HG03135 (cell line): ENCODE data around the gene WWC2.
"Not testable (repeated sequence)": the region's sequence is repeated elsewhere in the genome, so short reads cannot be mapped to it uniquely, and the experiment has no call there.

Experiments
- ATAC-seq: cut with Tn5 transposase; IDR thresholded peaks from one replicate; pipeline ENCODE4 v1.9.1; 2021; ENCODE audit warnings: mild to moderate bottlenecking, moderate library complexity; ENCODE audit not compliant: unreplicated experiment

Gene WWC2

DNA sequence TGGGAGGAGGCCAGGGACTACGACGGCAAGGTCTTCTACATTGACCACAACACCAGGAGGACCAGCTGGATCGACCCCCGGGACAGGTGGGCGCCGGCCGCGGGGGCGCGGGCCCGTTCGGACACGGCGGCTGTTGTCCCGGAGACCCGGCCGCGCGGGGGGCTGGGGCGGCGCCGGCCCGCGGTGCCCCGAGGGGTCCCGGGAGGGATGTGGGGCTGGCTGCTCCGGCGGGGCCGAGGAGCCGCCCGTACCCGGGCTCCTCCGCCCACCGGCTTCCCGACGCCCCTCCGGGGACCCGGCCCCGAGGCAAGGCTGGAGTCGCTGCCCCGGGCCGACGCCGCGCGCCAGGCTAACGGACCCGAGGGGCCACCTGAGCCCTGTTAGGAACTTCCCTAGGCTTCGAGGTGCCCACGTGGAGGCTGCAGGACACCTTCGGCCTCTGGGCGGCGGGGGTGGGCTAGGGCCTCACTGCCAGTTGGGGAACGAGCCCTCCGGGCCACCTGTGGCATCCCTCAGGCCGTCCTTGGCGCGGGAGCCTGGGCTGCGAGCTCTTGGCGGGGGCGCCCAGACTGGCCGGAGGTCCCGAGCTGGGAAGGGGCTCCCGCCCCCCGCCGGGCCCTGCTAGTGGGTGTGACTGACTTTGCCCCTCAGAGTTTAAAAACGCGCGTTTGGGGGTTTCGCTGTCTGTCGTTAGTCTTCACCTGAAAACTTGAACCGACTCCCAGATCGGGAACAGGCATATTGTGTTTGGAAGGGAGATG lies 660 bp downstream of the WWC2 start:
- ATAC-seq: peak; percentile 10

DNA sequence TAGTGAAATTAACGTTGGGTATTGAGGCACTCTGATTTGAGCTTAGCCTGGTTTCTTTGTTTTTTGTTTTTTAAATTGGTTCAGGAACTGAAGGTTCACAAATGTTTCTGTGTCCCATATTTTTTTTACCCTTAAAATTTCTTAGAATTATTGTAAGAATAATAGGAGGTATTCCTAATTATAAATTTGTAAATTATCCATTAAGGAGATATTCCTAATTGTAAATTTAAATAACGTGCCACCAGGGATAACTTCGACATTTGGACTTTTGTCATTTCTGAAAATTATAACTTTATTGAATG lies 1.2 kb downstream of the WWC2 start:
- ATAC-seq: no peak

DNA sequence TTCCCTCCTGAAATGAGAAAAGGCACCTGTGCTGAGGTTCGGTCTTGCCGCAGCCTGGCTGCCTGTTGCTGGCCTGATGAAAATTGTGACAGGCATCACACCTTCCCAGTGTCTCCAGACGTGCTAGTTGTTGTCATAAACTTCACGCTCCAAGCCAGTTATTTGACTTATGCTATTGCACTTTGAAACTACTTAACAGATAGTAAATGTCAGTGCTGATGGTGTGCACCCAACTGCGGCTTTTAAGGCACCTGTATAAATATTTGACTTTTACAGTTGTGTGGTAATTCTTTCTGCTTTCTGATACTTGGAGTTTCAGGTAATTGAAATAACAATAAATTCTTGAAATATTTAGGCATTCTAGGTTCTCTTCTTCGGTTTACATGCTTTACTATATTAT lies 1.8 kb downstream of the WWC2 start:
- no peak for ATAC-seq

DNA sequence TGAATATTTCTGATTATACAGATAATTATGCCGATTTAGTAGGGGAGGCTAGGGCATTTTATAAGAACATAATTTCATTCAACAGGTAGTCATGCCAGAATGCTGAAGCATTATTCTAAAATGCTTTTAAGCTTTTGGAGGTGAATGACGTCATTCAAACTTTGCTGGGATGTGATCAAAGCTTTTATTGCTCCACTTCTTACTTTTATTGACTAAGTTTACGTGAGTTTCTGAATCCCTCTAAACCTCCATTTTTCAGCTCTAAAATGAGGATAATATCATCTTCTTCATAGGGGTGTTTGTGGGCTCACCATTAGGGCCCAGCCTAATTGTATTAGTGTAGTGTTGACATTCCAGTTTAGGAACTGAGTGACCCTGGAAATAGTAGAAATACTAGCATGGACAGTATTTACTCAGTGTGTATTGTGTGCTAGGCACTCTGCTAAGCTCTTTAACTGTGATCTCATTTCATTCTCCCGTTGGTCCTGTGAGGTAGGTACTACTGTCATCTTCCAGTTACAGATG lies 3.0 kb downstream of the WWC2 start:
- ATAC-seq: no peak

DNA sequence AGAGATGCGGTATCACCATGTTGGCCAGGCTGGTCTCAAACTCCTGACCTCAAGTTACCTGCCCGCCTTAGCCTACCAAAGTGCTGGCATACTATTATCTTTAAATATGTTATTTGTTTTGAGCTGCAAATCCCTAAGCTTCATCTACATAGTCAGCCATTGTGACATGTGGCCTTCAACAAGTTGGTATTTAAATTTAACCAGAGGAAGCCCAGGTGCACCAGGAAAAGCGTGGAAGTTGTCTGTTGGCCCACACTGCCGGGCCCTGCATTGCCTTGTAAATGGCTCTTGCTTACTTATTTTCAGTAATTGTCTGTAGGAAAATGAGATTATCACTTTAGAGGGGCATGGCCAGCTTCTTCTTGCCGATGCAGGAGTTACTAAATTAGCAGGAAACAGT lies 6.0 kb downstream of the WWC2 start:
- ATAC-seq: no peak

DNA sequence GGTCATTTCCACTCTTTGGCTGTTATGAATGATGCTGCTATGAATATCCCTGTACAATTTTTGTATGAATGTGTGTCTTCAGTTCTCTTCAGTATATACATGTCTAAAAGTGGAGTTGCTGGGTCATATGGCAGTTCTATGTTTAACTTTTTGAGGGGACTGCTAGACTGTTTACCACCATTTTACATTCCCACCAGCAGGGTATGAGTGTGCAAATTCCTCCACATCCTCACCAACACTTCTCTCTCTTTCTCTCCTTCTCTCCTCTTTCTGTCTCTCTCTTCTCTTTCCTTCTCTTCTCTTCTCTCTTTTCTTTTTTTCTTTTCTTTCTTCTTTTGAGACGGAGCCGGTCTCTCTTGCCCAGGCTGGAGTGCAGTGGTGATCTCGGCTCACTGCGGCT lies 7.8 kb downstream of the WWC2 start:
- ATAC-seq: no peak

DNA sequence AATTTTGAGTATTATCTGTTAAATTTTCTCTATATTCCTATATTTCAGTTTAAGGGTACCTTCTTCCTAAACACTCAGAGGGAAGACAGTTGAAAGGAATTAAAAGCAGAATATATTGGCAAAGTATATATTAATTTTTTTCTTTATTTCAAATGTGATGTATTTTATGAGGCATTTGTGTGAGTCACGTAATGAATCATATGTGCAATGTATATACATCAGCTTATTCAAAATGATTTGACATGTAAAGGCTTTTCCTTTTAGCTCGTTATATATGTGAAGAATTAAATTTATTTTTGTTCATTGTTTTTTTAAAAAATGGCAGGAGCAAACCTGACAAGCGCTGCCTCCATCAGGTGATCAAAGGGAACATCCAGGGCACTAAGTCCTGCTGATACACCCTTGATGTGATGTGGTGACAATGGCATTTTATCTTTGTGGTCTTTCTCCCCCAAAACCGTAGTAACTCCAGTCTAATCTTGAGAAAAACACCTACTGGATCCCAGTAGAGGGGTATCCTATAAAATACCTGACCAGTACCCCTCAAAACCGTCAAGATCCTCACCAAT lies 8.9 kb downstream of the WWC2 start:
- no peak for ATAC-seq

DNA sequence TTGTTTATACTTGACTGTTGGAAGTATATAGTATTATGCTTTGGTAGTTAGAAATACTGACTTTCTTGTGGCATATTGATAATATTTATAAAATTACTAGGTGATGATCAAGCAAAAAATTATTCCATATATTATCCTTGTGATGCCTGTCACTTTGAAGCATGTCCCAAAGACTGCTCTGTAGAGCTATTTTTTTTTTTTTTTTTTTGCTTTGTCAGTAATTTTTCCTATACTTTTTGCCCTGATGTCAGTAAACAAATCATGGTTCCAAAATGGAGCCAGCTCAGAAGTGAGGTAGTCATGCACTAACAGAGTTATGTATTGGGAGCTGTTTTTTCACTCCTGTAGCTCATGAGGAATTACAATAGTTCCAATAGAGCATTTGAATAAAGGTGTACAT lies 11.2 kb downstream of the WWC2 start:
- ATAC-seq: no peak

DNA sequence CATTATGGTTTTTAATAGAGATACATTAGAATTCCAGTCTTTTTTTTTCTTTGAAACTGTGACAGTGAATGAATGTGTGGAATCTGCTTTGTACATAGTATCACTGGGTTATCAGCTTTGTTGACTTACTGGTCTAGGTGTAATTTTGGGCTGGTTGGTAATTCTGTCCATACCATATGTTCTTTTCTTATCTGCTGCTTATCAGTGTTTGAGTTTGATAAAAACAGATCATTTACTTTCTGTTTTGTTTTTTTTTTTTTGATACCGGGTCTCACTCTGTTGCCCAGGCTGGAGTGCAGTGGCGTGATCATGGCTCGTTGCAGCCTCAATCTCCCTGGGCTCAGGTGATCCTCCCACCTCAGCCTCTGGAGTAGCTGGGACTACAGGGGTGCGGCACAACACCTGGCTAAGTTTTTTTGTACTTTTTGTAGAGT lies 12.4 kb downstream of the WWC2 start:
- no peak for ATAC-seq

DNA sequence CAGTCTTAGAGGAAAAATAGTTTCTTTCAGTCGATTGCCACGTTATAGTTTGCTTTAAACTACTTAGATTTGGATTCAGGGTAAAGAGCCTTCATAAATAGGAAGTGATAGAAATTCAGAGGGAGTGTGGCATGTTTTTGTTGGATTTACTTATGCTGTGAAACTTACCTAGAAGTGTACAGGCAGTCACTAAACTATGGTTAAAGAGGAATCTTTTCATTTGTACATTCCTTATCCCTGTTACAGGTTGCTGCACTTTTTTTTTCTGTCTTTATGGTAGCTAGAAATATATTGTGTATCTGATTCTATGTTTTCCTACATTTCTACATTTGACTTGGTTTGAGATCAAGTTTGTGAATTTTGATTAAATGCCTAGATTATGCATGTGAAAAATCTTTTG lies 19.1 kb downstream of the WWC2 start:
- ATAC-seq: no peak

DNA sequence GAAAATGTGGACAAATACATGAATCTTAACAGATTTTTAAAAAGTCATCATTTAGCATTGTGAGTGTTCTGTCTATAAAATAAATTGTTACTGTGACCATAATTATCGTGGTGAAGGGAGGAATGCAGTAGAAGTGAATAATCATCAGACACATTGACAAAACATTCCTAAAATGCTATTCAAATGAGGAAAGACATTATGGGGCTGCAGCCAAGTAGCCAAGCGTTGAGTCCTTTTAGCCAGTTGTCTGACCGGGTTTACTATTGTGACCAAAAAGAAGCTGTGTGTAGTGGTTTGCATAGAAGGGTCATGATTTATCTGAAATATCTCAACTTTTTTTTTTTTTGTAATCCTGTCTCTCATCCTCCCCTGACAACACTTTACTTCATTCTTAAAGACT lies 19.5 kb downstream of the WWC2 start:
- no peak for ATAC-seq

DNA sequence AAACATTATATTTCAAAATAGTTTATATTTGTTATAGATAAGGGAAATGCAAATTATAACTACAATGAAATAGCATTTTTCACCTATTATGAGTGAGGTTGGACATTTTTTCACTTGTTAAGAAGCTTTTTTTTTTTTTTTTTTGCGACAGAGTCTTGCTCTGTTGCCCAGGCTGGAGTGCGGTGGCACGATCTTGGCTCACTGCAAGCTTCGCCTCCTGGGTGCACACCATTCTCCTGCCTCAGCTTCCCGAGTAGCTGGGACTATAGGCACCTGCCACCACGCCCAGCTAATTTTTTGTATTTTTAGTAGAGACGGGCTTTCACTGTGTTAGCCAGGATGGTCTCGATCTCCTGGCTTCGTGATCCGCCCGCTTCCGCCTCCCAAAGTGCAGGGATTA lies 22.6 kb downstream of the WWC2 start:
- not testable (repeated sequence) for ATAC-seq

DNA sequence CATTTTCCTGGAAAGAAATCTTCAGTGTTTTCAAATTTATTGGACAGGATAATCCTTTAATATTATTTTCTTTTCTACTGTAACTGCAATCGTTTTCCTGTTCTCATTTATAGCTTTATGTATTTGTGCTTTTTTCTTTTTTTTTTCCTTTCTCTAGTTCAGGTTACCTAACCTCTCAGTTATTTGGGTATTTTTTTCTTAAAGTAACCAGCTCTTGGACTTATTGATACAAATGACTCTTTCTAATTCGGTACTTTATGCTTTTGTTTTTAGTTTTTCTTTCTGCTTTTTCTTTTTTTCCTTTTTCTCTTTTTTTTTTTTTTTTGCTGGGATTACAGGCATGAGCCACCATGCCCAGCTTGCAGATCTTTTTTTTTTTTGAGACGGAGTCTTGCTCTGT lies 25.2 kb downstream of the WWC2 start:
- no peak for ATAC-seq

DNA sequence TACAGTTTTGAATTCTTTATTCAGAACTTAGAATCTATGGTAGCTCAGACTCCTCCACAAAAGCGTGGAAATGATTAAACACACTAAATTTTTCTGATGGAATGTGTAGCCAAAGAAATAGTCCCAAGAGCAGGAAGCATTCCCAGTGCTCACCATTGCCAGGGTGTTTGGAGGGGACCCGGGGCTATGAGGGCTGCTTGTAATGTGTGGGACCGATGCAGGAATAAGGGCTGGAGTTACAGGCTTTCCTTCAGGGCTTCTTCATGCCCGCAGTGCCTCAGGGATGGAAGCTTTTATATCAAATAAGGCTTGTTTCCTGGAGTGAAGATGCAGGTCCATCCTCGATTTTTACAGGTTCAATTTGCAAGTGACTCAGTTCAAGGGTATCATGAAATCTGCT lies 25.8 kb downstream of the WWC2 start:
- ATAC-seq: no peak

DNA sequence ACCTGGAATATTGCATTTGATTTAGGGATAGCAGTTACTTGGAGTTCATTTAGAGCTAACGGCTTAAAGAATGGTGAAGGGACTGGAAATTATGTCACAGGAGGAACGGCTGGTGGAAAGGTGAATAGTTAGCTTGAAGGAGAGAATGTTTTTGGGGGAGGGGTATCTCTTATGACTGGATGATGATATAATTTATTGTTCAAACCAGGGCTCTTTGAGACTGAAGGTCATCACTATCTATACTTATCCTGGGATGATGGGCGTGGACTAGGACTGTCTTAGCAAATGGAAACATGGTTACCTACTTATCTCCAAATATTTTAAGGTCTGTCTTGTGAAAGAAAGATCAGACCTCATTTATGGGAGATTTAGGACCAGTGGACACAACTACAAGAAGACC lies 30.1 kb downstream of the WWC2 start:
- no peak for ATAC-seq

DNA sequence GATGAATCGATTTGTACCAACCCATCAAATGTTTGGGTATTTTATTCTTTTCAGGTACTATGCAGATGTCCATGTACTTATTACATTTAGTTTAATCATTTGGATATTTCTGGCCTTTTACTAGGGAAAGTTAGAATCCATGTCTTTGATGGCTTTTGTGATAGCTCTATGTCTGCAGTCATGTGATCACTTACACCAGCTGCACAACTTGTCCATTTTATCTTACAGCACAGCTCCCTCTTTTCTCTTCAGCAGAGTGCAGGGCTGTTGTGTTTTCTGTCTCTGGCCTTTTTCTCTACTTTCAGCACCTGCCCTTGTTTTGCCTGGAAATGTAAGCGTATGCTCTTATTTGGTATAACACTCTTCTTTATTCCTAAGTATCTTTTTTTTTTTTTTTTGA lies 30.6 kb downstream of the WWC2 start:
- ATAC-seq: no peak

DNA sequence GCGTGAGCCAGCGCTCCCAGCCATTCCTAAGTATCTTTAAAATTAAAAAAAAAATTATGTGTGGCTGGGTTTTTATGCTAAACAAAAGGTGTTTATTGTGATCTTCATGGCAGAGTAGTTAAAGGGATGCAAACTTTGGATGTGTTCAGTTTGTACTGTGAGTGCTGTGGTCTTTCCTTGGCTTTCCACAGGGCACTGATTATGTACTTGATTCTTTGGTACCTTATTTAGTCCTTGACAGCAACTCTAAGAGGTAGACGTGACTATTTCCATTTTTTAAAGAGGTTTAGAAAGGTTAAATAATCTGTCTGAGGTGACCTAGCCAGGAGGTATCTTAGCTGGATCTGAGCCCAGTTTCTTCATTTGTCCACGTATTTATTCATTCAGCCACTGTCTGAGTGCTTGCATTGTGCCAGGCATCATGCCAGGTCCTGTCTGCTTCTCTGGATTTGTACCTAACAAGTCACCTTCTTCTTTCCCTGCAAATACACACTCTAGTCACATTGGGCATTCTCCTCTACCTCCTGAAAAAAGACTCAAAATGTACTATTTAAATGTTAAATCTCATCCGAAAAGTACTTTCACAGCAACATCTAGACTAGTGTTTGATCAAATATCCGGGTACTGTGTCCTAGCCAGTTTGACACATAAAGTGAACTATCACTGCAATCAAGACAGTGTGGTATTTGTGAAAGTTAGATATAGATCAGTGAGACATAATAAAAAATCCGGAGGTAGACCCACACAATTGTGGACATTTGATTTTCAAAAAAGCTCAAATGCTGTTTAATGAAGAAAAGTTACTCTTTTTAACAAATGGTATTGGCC lies 31.5 kb downstream of the WWC2 start:
- no peak for ATAC-seq

DNA sequence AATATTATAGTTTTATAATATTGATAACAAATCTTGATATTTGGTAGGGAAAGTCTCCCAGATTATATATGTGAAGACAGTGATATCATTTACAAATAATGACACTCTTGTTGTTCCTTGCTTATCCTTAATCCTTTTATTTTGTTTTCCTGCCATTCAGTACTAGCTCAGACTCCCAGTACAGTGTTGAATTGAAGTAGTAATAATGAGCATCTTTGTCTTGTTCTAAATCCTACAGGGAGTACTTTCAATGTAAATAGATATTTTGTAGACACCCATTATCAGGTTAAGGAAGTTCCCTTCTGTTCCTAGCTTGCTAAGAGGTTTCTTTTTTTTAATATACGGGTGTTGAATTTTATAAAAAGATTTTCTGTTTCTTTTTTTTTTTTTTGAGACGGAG lies 33.0 kb downstream of the WWC2 start:
- no peak for ATAC-seq

DNA sequence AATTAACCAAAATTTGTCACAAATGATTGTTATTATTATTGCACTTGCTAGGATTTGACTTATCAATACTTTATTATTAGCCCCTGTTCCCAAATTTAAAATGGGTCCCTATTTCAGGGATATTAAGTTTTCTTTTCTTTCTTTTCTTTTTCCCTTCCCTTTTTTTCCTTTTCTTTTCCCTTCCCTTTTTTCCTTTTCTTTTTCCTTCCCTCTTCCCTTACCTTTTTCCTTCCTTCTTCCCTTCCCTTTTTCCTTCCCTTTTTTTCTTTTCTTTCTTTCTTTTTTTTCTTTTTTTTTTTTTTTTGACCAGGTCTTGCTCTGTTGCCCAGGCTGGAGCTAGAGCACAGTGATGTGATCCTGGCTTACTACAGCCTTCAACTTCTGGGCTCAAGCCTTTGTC lies 33.8 kb downstream of the WWC2 start:
- no peak for ATAC-seq

DNA sequence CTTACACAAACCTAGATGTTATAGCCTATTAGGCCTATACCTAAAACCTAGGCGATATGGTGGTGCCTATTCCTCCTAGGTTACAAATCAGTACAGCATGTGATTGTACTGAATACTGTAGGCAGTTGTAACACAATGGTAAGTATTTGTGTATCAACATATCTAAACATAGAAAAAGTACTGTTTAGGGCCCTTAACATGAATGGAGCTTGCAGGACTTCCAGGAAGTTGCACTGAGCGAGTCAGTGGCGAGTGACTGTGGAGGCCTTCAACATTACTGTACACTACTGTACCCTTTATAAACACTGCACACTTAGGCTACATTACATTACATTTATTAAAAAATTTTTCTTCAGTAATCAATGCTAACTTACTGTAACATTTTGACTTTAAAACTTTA lies 37.8 kb downstream of the WWC2 start:
- ATAC-seq: no peak

DNA sequence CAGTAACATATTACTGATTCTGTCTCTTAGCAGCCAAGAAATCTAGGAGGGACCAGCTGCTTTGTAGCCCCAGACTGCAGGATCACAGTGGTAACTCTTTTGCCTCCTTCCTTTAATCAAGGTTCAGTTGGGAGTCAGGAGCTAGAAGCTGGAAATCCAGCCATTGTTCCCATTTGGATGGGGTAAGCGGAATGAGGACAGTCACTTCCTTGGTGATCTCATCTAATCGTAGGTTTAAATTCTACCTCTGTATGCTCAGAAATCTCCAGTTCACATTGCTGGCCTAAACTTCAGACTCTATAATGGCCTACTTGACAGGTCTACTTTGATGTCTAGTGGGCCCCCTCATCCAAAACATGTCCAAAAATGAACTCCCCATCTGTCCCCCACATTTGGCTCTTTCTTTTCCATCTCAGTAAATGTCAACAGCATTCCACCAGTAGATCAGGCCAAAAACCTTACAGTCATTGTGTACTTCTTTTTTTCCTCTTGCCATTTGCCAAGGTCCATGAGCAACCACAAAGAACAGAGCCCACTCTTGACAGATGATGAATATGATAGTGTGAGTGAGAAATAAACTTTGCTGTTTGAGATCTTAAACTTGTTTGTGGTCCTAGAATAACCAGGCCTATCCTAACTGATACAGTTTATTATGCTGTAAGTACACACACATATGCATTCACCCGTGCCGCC lies 40.1 kb downstream of the WWC2 start:
- no peak for ATAC-seq
